Heart left ventricle (tissue), 16 donors: ENCODE data around the gene CNPY1. TPM values are rescaled to one million over a fixed set of nuclear protein-coding genes. Genes with fewer than 3 reads are reported as not detected.
"Not testable (repeated sequence)": the region's sequence is repeated elsewhere in the genome, so short reads cannot be mapped to it uniquely, and the experiment has no call there.

Source experiments
- ATAC-seq, 4 donors: fragments of 200-7000 bp; cut with Tn5 transposase; one replicate each; pipeline ENCODE4 v1.9.1; 2020 to 2022; ENCODE audit warnings: moderate library complexity in 4 of 4, mild to moderate bottlenecking in 3 of 4, moderate number of reproducible peaks in 1 of 4
- DNase-seq, 5 donors: peaks; one replicate each; pipeline ENCODE4 v3.0.0-alpha.2; 2020
- H3K27ac ChIP-seq, 12 donors: fragments of 200-600 bp; sonication (generic) in 4 of 12; one replicate each; pipeline versions ENCODE4 v1.5.0 to v1.8.0; 2016 to 2022; ENCODE audit warnings: mild to moderate bottlenecking in 2 of 12
- H3K27me3 ChIP-seq, 9 donors: fragments of 200-600 bp; sonication (generic) in 2 of 9; one replicate each; pipeline versions ENCODE4 v1.5.1 to v1.8.0; 2016 to 2022; ENCODE audit warnings: mild to moderate bottlenecking in 3 of 9
- H3K36me3 ChIP-seq, 9 donors: fragments of 200-600 bp; sonication (generic) in 2 of 9; one replicate each; pipeline versions ENCODE4 v1.5.0 to v1.8.0; 2018 to 2022; ENCODE audit warnings: mild to moderate bottlenecking in 2 of 9
- H3K4me1 ChIP-seq, 12 donors: fragments of 200-600 bp; sonication (generic) in 4 of 12; one replicate each; pipeline versions ENCODE4 v1.5.0 to v1.8.0; 2016 to 2022; ENCODE audit warnings: mild to moderate bottlenecking in 3 of 12
- H3K4me3 ChIP-seq, 12 donors: fragments of 200-600 bp; sonication (generic) in 4 of 12; one replicate each; pipeline versions ENCODE4 v1.5.0 to v1.8.0; 2017 to 2022; ENCODE audit warnings: mild to moderate bottlenecking in 9 of 12, moderate library complexity in 4 of 12
- H3K9me3 ChIP-seq, 12 donors: fragments of 200-600 bp; sonication (generic) in 4 of 12; one replicate each; pipeline versions ENCODE4 v1.5.0 to v1.8.0; 2016 to 2022; ENCODE audit warnings: mild to moderate bottlenecking in 1 of 12
- POLR2A ChIP-seq, 2 donors: fragments of 450-650 bp; IDR thresholded peaks; one replicate each; pipeline ENCODE4 v1.6.1; 2017; ENCODE audit warnings: antibody characterized with exemption in 2 of 2, mild to moderate bottlenecking in 2 of 2, moderate library complexity in 2 of 2
- WGBS, 4 donors: extraction: QIAGEN DNeasy Blood & Tissue Kit in 2 of 4; methylation state at CpG; one replicate each; pipeline versions ENCODE4 v1.1.5 to v1.1.7; 2013 to 2018; 5-methylcytosine and 5-hydroxymethylcytosine counted together
- intact Hi-C, 10 donors: fragments of 100-400 bp; cut with DNase I; formaldehyde crosslinking; loops; one replicate each; pipeline versions ENCODE4 v1.11.1 to v1.14.2; 2022
- polyA plus RNA-seq, 2 donors: library from polyadenylated mRNA; stranded (reverse); fragments of 200-250 nt; gene quantifications; one replicate each; pipeline ENCODE4 v1.2.3, GENCODE V29; 2013
- total RNA-seq, 9 donors: library from RNA; depleted of rRNA in 2 of 9; stranded (reverse); fragments of >200 nt in 2 of 9; fragmentation: NEBNext Ultra II Directional in 3 of 9; extraction: Animal tissue kit (Norgen Biotek cat#: 25700) in 3 of 9; gene quantifications; one replicate each; pipeline versions ENCODE4 v1.1.0 to v1.2.4, GENCODE V29; 2016 to 2023
- TF ChIP-seq, protein P1 (sequence below), 12 donors: fragments of 200-600 bp; sonication (generic) in 4 of 12; IDR thresholded peaks; one replicate each; pipeline versions ENCODE4 v1.5.0 to v1.8.0; 2018 to 2022; ENCODE audit warnings: antibody characterized with exemption in 12 of 12, mild to moderate bottlenecking in 5 of 12
- donor health status: ischemic (EF 13 %, LVEDD 7.1; RV severe dilation, severe dysfunction).
- donor health status: healthy with polysubstance abuse.
- donor health status: DM: no; HTN: yes; CAD: no.
- donor health status: DM: no; HTN: no; CAD: no.
- donor health status: ischemic (EF 25% LVEDD 6.9; RV normal size, moderate dysfunction).
- donor health status: ischemic (EF 25% LVEDD 5.7; RV mildly dilated, moderate dysfunction).
- donor health status: healthy.
- donor health status: DM: yes; HTN: yes; CAD: no.
- donor health status: ischemic (EF 35%, LVEDD 5.7; RV mildly dilated, moderate dysfunction).
- donor health status: nonischemic (EF 11% LVEDD 7.7; RV severe dilation, severe dysfunction).
- donor health status: DM: yes; HTN: yes; CAD: no.
- donor health status: PGD.
- donor health status: ischemic (EF 29% LVEDD 5.4; RV normal size, mild dysfunction).
- donor health status: nonischemic (EF 23%, LVEDD 6.1; RV moderate dilation, normal function).

The CNPY1 gene
- total and polyA plus RNA-seq, 11 donors = not detected

DNA sequence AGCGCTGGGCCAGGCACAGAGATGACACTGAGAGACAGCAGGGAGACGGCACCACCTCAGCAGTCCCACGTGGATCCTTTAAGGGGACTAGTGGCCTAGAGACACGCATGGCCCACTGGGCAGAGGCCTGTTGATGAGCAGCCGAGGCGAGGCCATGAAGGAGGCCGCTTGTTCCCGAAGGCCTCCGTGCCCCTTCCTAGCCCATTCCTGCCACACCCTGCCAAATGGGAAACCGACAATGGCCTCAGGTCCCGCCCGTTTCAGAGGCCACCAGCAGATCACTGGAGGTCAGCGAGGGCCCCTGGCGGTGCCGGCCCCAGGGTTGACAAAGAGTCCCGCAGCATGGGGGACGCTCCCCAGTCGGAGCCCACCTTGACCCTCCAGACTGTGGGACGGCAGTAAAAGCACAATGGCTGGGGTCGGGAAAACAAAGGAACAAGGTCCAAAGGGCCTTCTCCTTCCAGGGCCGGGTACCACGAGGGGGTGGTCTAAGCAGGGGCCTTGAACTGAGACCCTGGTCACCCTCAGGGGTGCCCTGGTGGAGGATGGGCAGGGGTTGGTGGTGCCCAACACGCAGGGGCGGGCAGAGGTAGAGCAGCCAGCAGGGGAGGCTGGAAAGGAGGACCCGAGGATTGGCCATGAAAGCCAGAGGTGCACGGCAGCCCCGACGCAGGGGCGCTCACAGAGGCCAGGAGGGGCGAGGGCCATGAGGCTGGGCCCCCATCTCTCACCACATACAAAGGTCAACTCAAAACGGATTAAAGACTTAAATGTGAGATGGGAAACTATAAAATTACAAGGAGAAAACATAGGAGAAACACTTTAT is 19.9 kb upstream of the CNPY1 start:
- TF ChIP-seq POLR2A (IDR thresholded peaks at IDR 0.05) = no peak
- TF ChIP-seq, protein P1, sequence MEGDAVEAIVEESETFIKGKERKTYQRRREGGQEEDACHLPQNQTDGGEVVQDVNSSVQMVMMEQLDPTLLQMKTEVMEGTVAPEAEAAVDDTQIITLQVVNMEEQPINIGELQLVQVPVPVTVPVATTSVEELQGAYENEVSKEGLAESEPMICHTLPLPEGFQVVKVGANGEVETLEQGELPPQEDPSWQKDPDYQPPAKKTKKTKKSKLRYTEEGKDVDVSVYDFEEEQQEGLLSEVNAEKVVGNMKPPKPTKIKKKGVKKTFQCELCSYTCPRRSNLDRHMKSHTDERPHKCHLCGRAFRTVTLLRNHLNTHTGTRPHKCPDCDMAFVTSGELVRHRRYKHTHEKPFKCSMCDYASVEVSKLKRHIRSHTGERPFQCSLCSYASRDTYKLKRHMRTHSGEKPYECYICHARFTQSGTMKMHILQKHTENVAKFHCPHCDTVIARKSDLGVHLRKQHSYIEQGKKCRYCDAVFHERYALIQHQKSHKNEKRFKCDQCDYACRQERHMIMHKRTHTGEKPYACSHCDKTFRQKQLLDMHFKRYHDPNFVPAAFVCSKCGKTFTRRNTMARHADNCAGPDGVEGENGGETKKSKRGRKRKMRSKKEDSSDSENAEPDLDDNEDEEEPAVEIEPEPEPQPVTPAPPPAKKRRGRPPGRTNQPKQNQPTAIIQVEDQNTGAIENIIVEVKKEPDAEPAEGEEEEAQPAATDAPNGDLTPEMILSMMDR (IDR thresholded peaks at IDR 0.05) = no peak
- Histone ChIP-seq H3K4me3 (no peak overlapping the region), H3K4me1 (no peaks in the 10 kb centered on the region), H3K9me3 (no peaks in the 10 kb centered on the region), H3K27me3 (peaks cover 0 to 3% (median 0%) of the 10 kb centered on the region in 9 donors), H3K36me3 (no peaks in the 10 kb centered on the region), H3K27ac (no peak overlapping the region)
- WGBS, 4 donors = 89 to 92% (median 90%) methylated on average over 28 to 31 of the region's 31 CpGs
- DNase-seq (no peak), ATAC-seq (no peak)
- intact Hi-C loops = no loop called here

DNA sequence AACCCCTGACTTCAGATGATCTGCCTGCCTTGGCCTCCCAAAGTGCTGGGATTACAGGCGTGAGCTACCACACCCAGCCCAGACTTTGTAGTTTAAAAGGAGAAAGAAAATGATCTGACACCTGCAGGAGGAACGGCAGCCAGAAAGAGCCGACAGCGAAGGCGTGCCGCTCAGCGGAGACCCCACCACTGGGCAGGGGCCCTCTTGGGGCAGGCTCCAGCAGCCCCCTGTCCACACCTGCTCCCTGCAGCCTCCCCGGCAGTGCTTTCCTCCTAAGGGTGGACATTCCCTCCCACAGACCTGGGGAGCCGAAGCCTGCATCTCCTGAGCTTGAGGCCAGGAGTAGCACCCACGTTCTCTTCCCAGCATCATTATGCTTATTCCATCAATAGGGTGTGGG is 19.2 kb upstream of the CNPY1 start:
- intact Hi-C loops = no loop called here

DNA sequence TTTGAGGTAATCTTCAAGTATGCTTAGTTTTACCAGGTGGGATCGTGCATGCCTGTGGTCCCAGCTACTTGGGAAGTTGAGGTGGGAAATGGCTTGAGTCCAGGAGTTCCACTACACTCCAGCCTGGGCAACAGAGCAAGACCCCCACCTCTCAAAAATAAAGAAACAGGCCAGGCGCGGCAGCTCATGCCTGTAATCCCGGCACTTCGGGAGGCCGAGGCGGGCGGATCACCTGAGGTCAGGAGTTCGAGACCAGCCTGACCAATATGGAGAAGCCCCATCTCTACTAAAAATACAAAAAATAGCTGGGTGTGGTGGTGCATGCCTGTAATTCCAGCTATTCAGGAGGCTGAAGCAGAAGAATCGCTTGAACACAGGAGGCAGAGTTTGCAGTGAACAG is 16.6 kb upstream of the CNPY1 start:
- H3K27me3 ChIP-seq = peaks cover 0 to 15% (median 0%) of the 10 kb centered on the region in 9 donors
- 90 to 93% (median 92%) methylated on average over 10 of the region's 10 CpGs for WGBS, 4 donors
- DNase-seq, H3K9me3 ChIP-seq, H3K4me3 ChIP-seq, H3K4me1 ChIP-seq, H3K27ac ChIP-seq, intact Hi-C loops, H3K36me3 ChIP-seq, ATAC-seq: not testable (repeated sequence)

More for the DNA sequence above, 19.2 kb upstream of the CNPY1 start:
- Histone ChIP-seq H3K9me3 (no peaks in the 10 kb centered on the region), H3K4me1 (no peaks in the 10 kb centered on the region), H3K27ac (no peak overlapping the region), H3K27me3 (peaks cover 0 to 3% (median 0%) of the 10 kb centered on the region in 9 donors), H3K36me3 (no peaks in the 10 kb centered on the region), H3K4me3 (no peak overlapping the region)
- WGBS, 4 donors = 87 to 93% (median 91%) methylated on average over 10 of the region's 10 CpGs
- TF ChIP-seq POLR2A (IDR thresholded peaks at IDR 0.05) = no peak
- TF ChIP-seq, protein P1 (IDR thresholded peaks at IDR 0.05) = no peak
- DNase-seq (no peak), ATAC-seq (no peak)

DNA sequence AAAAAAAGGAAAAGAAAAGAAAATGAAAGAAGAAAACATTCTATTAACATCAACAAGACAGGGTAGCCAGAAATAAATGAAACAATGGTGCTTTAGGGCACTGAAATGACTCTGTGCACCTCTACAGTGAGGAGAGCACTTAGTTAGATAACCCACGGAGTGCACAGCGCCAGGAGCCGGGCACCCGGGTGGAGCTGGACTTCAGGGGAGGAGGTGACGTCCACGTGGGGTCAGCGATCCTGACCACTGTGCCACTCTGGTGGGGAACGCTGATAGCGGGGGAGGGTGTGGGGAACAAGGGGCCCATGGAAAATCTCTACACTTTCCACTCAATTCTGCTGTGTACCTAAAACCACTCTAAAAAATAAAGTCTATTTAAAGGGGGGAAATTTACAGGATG is 15.7 kb upstream of the CNPY1 start:
- no peak overlapping the region for H3K4me3 ChIP-seq
- ATAC-seq = no peak
- DNase-seq = no peak
- TF ChIP-seq POLR2A (IDR thresholded peaks at IDR 0.05) = no peak
- TF ChIP-seq, protein P1 (IDR thresholded peaks at IDR 0.05) = no peak
- H3K27me3 ChIP-seq = peaks cover 0 to 17% (median 0%) of the 10 kb centered on the region in 9 donors
- H3K9me3 ChIP-seq = no peaks in the 10 kb centered on the region
- intact Hi-C loops = no loop called here
- no peak overlapping the region for H3K27ac ChIP-seq
- no peaks in the 10 kb centered on the region for H3K4me1 ChIP-seq
- H3K36me3 ChIP-seq = no peaks in the 10 kb centered on the region
- 65 to 79% (median 76%) methylated on average over 9 of the region's 9 CpGs for WGBS, 4 donors
